SH-SY5Y (cell line): ENCODE measurements around the gene FAM229A.

ENCODE experiments used
- GATA2 ChIP-seq: IDR thresholded peaks from 2 replicates; pipeline ENCODE4 v1.6.1; 2011; ENCODE audit warnings: mild to moderate bottlenecking, low read depth, low read length
- GATA3 ChIP-seq: IDR thresholded peaks from 2 replicates; pipeline ENCODE4 v1.6.1; 2011; ENCODE audit warnings: low read depth, mild to moderate bottlenecking, low read length, moderate library complexity

GRCh38 chr1:32352239-32352745 is 10.0 kb downstream of the FAM229A start:
- TF ChIP-seq GATA3 (no peak), GATA2 (no peak)
